GM20000 (cell line): ENCODE measurements around the gene IGLL1.

Experiments used
- DNase-seq: peaks from one replicate; pipeline ENCODE4 v3.0.0; 2012; ENCODE audit warnings: low spot score
- TF ChIP-seq, protein P1 (sequence below): IDR thresholded peaks from 2 replicates; pipeline ENCODE4 v1.5.1; 2012; ENCODE audit warnings: mild to moderate bottlenecking, control low read depth; ENCODE audit errors: extremely low read depth, missing control alignments

IGLL1 gene

GRCh38 chr22:23555118-23555517 is 25.0 kb downstream of the IGLL1 start:
- TF ChIP-seq, protein P1, sequence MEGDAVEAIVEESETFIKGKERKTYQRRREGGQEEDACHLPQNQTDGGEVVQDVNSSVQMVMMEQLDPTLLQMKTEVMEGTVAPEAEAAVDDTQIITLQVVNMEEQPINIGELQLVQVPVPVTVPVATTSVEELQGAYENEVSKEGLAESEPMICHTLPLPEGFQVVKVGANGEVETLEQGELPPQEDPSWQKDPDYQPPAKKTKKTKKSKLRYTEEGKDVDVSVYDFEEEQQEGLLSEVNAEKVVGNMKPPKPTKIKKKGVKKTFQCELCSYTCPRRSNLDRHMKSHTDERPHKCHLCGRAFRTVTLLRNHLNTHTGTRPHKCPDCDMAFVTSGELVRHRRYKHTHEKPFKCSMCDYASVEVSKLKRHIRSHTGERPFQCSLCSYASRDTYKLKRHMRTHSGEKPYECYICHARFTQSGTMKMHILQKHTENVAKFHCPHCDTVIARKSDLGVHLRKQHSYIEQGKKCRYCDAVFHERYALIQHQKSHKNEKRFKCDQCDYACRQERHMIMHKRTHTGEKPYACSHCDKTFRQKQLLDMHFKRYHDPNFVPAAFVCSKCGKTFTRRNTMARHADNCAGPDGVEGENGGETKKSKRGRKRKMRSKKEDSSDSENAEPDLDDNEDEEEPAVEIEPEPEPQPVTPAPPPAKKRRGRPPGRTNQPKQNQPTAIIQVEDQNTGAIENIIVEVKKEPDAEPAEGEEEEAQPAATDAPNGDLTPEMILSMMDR = no peak

GRCh38 chr22:23553924-23554870 is 25.9 kb downstream of the IGLL1 start:
- TF ChIP-seq, protein P1 = no peak
- no peak for DNase-seq

More at GRCh38 chr22:23555118-23555517, 25.0 kb downstream of the IGLL1 start:
- no peak for DNase-seq

DNA sequence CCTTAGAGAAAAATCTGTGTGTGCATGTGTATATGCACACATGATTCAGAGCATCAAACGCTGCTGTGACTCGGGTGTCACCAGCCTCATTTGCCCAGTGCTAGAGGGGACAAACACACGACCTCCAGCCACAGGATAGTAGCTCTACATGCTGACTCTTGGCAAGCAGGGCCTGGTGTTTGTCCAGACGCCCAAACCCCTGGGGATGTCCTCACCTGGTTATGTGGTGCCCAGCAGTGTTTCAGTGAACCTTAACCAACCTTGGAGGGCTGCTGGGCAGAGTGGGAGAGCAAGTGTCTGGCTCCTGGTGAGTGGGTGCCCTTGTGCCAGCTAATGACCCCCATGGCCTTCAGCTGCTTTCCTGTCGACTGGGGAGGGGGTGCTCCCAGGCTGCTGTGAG is 26.7 kb downstream of the IGLL1 start:
- DNase-seq = no peak
- TF ChIP-seq, protein P1 = no peak

DNA sequence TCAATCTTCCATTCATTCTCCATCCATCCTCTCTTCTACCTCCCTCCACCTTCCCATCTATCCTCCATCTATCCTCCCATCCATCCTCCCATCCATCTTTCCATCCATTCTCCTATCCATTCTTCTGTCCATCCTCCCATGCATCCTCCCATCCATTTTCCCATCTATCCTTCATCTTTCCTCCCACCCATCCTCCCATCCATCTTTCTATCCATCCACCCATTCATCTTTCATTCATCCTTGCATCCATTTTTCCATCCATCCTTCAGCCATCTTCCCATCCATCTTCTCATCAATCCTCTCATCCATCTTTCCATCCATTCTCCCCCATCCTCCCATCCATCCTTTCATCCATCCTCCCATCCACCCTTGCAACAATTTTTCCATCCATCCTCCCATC is 27.5 kb downstream of the IGLL1 start:
- TF ChIP-seq, protein P1 = no peak
- no peak for DNase-seq

- TF ChIP-seq, protein P1 = no peak
- no peak for DNase-seq
These were observed 28.7 kb downstream of the IGLL1 start for GRCh38 chr22:23551385-23551784.

DNA sequence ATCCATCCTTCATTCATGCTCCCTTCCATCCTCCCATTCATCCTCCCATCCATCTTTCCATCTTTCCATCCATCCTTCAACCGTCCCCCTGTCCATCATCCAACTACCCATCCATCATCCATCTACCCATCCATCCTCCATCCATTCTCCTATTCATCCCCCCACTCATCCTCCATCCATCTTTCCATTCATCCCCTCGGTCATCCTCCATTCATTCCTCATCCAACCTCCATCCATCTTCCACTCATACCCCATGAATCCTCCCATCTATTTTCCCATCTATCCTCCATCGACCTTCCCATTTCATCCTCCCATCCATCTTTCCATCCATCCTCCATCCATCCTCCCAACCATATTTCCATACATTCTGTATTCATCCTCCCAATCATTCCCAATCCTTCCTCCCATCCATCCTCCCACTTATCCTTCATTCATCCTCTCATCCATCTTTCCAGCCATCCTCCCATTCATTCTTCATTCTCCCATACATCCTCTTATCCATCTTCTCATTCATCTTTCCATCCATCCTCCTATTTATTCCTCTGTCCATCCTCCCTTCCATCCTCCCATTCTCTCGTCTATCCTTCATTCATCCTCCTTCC is 29.9 kb downstream of the IGLL1 start:
- DNase-seq = no peak
- TF ChIP-seq, protein P1 = no peak

DNA sequence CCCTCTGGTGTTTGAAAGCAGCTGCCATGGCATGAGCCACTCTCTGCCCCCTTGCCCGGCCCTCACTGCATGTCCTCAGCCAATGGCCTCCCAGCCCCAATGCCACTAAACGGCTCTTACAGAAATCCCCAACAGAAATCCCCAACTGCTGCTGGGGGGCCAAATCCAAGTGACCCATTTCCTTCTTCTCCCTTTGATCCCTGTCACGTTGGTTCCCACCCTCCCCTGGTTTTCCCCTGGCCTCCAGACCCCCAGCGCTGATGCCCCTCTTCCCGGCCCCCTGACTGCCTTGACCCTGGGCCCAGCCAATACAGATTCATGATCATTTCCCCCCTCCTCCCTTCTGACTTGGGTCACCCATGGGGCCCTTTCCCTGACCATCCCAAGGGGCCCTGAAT is 30.9 kb downstream of the IGLL1 start:
- TF ChIP-seq, protein P1 = no peak
- DNase-seq = no peak
